ENCODE measurements around the gene VSTM4.

The VSTM4 gene

GRCh38 chr10:49010295-49010694 is 105.0 kb downstream of the VSTM4 start:
- DNase-seq (ENCODE audit: low read depth in 3 of 3, low spot score in 1 of 3) = no peak

GRCh38 chr10:49009199-49009979 is 105.9 kb downstream of the VSTM4 start:
- DNase-seq (ENCODE audit: low read depth in 3 of 3, low spot score in 1 of 3) = no peak

DNA sequence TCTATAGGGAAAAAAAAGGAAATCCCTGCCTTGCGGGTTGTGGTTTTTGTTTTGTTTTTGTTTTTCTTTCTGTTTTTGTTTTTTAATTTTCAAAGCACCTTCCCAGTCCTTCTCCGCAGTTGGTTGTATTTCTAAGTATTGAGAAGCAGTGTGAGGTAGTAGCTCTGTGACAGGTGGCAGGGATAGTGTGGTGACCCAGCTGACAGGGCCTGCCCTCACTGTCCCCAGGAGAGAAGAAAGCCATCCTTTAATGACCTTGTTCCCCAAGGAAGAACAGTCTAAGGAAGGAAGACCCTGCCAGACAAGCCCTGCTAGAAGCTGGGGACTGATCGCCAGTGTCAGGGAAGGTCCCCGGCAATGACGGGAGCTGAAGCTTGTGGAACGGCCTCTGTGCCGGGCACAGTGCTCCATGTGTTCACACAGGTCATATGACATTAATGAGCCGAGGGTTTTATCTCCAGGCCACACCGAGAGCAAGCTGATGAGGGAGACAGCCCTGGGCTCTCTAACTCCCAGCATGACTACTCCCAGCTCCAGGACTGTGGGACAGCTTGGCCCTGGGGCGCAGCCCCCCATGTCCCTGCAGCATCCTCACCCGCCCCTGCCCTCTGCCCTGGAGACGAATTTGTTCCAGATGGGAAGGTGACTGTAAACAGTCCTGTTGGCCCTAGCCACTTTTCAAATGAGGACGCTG is 106.7 kb downstream of the VSTM4 start:
- DNase-seq (ENCODE audit: low read depth in 3 of 3, low spot score in 1 of 3) = no peak

DNA sequence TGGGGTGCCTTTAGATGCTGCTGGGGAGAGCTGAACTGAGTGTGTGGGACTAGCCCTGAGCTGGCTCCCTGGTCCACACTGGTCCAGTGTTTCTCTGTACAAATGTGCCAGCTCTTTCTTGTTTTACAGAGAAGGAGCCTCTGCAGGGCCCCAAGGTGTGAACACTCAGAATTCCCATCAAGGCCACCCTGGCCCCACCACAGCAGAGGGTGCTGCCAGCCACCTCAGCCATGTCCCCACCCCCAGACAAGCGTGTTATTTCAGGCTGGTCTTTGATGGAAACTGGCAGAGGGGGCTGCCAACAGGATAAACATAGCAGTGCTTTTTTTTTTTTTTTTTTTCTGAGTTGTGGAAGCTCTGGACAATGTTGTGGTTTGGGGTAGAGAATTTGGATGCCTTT is 107.2 kb downstream of the VSTM4 start:
- no peak for DNase-seq (ENCODE audit: low read depth in 3 of 3, low spot score in 1 of 3)

DNA sequence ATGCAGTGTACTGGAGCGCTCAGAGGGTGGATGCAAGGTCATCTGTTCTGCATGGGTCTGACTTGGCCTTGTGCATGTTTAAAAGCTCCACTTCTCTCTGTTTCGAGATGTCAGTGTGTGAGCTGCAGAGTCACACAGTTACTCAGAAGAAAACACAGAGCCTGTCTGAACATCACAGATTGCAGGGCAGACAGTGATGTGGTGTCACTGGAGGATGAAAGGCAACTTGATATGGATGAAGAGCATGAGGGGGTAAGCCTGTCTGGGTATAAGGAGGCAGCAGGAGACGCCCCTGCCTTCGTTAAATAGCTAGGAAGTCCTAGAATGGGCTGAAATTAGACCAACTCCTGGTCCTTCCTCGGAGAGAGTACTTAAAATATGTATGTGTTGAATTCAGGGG is 108.2 kb downstream of the VSTM4 start:
- no peak for DNase-seq (ENCODE audit: low read depth in 3 of 3, low spot score in 1 of 3)

DNA sequence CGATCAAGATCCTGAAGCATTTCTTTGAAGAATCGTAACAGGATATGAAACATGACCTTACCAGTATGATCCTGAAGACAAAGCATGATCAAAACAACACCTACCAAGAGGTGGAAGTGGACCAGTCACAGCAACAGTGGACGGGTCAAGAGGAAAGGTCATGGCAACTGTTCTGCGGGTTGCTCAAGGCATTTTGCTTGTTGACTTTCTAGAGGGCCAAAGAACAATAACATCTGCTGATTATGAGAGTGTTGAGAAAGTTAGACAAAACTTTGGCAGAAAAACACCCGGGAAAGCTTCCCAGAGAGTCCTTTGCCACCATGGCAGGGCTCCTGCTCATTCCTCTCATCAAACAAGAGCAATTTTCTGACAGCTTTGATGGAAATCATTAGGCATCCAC is 110.1 kb downstream of the VSTM4 start:
- DNase-seq (ENCODE audit: low read depth in 3 of 3, low spot score in 1 of 3) = no peak

GRCh38 chr10:49001870-49002672 is 113.3 kb downstream of the VSTM4 start:
- no peak for DNase-seq (ENCODE audit: low read depth in 3 of 3, low spot score in 1 of 3)

GRCh38 chr10:49001402-49001801 is 113.9 kb downstream of the VSTM4 start:
- no peak for DNase-seq (ENCODE audit: low read depth in 3 of 3, low spot score in 1 of 3)

DNA sequence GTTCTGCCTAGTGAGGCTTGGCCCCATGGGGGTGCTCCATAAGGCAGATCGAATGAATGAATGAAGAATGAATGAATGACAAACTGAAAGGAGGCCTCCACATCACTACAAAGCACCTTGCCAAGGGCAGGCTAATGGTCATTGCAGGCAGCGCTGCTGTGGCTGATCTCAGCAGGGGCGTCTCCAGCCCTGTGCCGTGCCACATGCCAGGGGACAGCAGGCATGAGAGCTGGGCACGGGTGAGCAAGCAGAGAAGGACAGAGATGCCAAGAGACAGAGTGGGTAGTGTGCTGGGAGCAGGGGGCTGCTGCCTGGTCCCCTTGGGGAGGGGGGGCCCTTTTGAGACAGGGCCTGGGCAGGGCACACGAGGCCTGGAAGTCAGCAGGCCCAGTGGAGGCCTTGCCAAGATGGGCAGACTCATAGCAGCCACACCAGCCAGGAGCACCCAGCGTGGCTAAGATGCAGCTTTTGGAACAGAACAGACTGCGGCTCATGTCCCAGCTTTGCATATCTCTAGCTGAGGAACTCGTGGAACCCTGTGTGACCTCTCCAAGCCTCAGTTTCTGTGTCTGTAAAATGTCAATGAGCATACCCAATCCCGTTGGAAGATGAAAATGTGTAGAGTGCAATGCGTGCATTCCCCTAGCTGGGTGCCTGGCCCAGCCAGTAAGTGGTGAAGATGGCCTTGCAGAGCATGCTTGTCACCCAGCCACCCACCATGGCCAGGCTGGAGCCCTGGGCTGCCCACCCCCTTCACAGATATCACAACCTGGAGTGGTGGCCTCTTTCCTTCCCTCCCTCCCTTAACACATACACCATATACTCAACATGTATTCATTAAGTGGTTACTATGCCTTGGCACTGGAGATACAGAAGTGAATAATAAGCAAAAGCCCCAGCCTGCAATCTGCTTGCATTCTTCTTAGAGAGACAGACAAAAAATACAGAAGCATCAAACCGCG is 114.6 kb downstream of the VSTM4 start:
- no peak for DNase-seq (ENCODE audit: low read depth in 3 of 3, low spot score in 1 of 3)

- no peak for DNase-seq (ENCODE audit: low read depth in 3 of 3, low spot score in 1 of 3)
These were observed 116.0 kb downstream of the VSTM4 start for GRCh38 chr10:48999346-48999745.

GRCh38 chr10:48996329-48996728 is 119.0 kb downstream of the VSTM4 start:
- no peak for DNase-seq (ENCODE audit: low read depth in 3 of 3, low spot score in 1 of 3)

DNA sequence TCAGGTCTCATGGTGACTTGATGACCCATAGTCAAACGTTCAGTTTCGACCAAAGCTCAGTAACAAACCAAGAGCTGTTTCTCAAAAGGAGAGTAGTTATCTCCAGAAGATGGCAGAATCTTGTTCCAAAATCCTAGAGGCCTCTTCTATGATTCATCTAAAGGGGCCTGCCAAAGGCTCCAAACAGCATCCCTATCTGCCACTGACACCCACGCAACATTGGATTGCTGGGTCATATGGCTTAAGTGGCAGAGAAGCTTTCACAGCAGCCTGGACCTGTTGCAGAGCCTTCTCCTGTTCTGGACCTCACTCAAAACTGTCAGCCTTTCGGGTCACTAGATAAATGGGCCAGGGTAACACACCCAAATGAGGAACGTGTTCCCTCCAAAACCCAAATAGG is 121.7 kb downstream of the VSTM4 start:
- no peak for DNase-seq (ENCODE audit: low read depth in 3 of 3, low spot score in 1 of 3)

DNA sequence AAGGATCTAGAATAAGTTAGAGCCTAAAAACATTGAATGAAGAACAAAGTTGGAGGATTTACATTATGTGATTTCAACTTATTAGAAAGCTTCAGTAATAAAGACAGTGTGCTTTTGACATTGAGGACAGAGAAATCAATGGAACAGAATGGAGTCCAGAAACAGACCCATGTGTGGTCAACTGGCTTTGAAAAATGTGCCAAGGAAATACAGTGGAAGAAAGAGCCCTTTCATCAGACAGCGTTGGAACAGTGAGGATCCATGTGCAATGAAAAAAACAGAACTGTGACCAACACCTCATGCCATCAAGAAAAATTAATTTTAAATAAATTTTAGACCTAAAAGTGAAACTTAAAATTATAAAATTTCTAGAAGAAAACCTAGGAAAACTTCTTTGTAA is 125.1 kb downstream of the VSTM4 start:
- no peak for DNase-seq (ENCODE audit: low read depth in 3 of 3, low spot score in 1 of 3)

DNA sequence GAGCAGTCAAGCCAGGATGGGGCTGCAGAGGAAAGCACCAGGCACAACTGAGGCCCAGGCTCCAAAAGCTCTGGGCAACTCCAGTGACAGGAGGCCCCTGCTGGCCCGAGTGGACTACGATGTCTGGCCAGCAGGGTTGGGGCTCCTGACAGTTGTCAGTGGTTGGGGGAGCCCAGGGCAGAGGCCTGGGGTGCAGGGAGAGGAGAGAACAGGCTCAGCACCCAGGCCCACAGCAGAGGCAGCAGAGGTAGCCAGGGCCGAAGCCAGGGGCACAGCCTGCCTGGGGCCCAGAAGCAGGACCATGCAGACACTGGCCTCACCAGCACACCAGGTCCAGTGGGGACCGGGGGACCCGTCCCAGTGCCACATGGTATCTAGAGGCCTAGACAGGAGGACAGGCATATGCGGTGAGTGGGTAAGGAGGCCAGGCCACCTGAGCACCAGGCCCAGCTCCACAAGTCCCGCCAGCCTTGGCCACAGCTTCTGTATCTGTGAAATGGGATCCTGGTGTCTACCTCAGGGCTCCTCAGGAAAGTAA is 129.6 kb downstream of the VSTM4 start:
- DNase-seq (ENCODE audit: low read depth in 3 of 3, low spot score in 1 of 3) = no peak

GRCh38 chr10:48983648-48984351 is 131.5 kb downstream of the VSTM4 start:
- no peak for DNase-seq (ENCODE audit: low read depth in 3 of 3, low spot score in 1 of 3)

DNA sequence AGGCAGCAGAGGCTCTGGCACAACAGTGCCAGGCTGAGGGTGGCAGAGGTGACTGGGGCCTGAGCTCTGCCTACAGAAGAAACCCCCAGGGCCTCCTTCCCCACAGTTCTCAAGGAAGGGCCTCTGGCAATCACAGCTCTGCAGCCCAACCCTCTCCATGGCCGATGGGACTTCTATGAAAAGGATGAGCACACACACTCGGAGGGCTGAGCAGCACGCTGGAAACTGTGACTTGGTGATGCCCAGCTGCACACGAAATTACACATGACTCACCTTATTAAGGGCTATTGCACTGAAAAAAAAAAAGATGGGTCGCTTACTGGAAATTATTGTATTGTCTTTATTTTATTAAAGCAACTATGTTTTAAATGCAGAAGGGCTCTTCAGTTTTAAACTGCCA is 132.7 kb downstream of the VSTM4 start:
- no peak for DNase-seq (ENCODE audit: low read depth in 3 of 3, low spot score in 1 of 3)

GRCh38 chr10:48981310-48981907 is 133.9 kb downstream of the VSTM4 start:
- peak in 1 of 3 donors; percentile 6 for DNase-seq (ENCODE audit: low read depth in 3 of 3, low spot score in 1 of 3)

DNA sequence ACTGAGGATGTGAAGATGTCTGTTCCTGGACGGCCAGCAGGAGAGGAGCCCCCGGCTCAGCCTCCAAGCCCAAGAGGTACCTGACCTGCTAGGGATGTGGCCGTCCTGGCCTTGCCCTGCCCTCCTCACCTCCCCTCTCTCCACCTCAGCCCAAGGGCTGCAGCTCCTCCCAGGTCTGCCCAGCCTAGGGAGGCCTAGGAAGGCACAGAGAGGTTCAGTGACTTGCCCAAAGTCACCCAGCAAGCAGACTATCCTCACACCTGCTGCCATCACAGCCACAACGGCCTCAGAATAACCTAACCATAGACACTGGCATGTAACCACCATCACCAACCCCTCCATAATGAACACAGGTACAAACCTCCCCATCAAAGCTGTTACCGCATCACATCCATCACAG is 137.0 kb downstream of the VSTM4 start:
- DNase-seq (ENCODE audit: low read depth in 3 of 3, low spot score in 1 of 3) = no peak

DNA sequence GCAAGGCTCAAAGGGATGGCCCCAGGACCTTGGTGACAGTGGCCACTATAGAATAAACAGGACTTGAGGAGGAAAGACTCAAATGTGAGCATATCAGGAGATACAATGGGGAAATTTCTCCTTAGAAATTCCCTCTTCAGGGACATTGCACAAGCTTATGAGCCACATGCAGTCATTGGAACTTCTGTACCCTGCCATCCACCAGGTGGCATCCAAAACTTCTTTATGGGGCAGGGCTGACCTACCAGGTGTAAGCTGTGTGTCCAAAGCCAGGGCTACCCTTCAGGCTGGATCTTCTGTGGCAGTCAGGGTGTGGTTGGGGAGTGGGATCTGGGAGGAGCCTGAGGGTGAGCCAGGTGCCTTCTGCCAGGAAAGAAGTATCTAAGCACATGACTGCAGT is 139.1 kb downstream of the VSTM4 start:
- DNase-seq (ENCODE audit: low read depth in 3 of 3, low spot score in 1 of 3) = no peak

Measured in stimulated activated CD4-positive, alpha-beta T cell treated with anti-CD3 and anti-CD28 coated beads, TNF-alpha, amount 100 ng/mL, for 1 hour (primary cell).